Ovary (tissue), 3 donors: ENCODE results near the gene CBX7.

Experiments used
- CTCF ChIP-seq, 3 donors: fragments of 450-650 bp in 2 of 3; fragments of 200-600 bp in 1 of 3; IDR thresholded peaks; one replicate each; pipeline versions ENCODE4 v1.5.1 to v1.8.0; 2016 to 2022; ENCODE audit warnings: antibody characterized with exemption in 3 of 3, mild to moderate bottlenecking in 1 of 3
- EP300 ChIP-seq: sonication (generic); formaldehyde crosslinking; IDR thresholded peaks from one replicate; pipeline ENCODE4 v1.6.1; 2017; ENCODE audit warnings: antibody characterized with exemption
- POLR2A ChIP-seq: fragments of 450-650 bp; IDR thresholded peaks from one replicate; pipeline ENCODE4 v1.6.1; 2017; ENCODE audit warnings: antibody characterized with exemption, mild to moderate bottlenecking, moderate library complexity
- donor health status: DM: no; HTN: no; CAD: no.

- no peak for TF ChIP-seq EP300
- TF ChIP-seq CTCF (IDR thresholded peaks at IDR 0.05), result no peak
- no peak for TF ChIP-seq POLR2A
These were observed 57.6 kb downstream of the CBX7 start for GRCh38 chr22:39094717-39095389.
